ENCODE data around the gene CCDC159. TPM values are rescaled to one million over a fixed set of nuclear protein-coding genes. Genes with fewer than 3 reads are reported as not detected.

CCDC159 gene
- total and polyA plus RNA-seq, 2 donors (not counting 1 experiment from before 2014, with no cell fraction given), result 57.5 to 128 TPM

GRCh38 chr19:11324079-11324661 is 22.1 kb upstream of the CCDC159 start:
- CTCF ChIA-PET, result interaction anchor here (1.1 to 1.6 kb wide), 2 partner anchors 30 to 59 kb away, joined by 3 to 10 read pairs; no protein-coding TSS in a partner anchor
- Histone ChIP-seq H3K79me2 (ENCODE audit: control insufficient read depth, insufficient read depth, low read length) (no peaks in the 10 kb centered on the region), H3K9ac (ENCODE audit: low read length) (no peak overlapping the region), H3K4me1 (ENCODE audit: control insufficient read depth in 2 of 2, insufficient read depth in 2 of 2, low read length in 2 of 2) (peaks cover 31 to 43% of the 10 kb centered on the region in 2 donors), H3K4me2 (replicated peaks; ENCODE audit: low read depth, low read length, poor library complexity, severe bottlenecking) (peak overlapping the region; percentile 72), H3K4me3 (ENCODE audit: control extremely low read depth in 1 of 5, extremely low read depth in 1 of 5, insufficient read depth in 1 of 5, low read depth in 2 of 5, low read length in 4 of 5) (peak overlapping the region in 1 of 5 experiments; percentile 21), H3K27me3 (replicated peaks in 1 of 4; ENCODE audit: control extremely low read depth in 1 of 4, control insufficient read depth in 3 of 4, insufficient read depth in 4 of 4, low read length in 3 of 4) (peaks cover 0 to 5% (median 0%) of the 10 kb centered on the region in 4 experiments), H3K27ac (ENCODE audit: low read length in 2 of 2) (peak overlapping the region in 1 of 2 donors; percentile 61), H2AFZ (ENCODE audit: insufficient read depth, low read depth, low read length, poor library complexity, severe bottlenecking) (peak overlapping the region; percentile 56), H4K20me1 (ENCODE audit: control insufficient read depth, insufficient read depth, low read length, poor library complexity, severe bottlenecking) (no peaks in the 10 kb centered on the region), H3K9me3 (ENCODE audit: control extremely low read depth in 1 of 3, control insufficient read depth in 2 of 3, insufficient read depth in 1 of 3, low read length in 2 of 3) (peaks cover 0 to 5% (median 0%) of the 10 kb centered on the region in 3 donors), H3K36me3 (replicated peaks in 1 of 2; ENCODE audit: control extremely low read depth in 1 of 2, control insufficient read depth in 1 of 2, extremely low read depth in 1 of 2, insufficient read depth in 2 of 2, low read length in 1 of 2) (peaks cover 0 to 1% of the 10 kb centered on the region in 2 experiments)
- 0% methylated on average over 9 of the region's 10 CpGs for WGBS (ENCODE audit: insufficient coverage)
- intact Hi-C loops (cut with micrococcal nuclease), result no loop called here
- DNase-seq (peak; percentile 61), ATAC-seq (ENCODE audit: low read depth) (peak; percentile 57)
- H3K27me3 Mint-ChIP-seq, result no peaks in the 10 kb centered on the region
- POLR2A ChIA-PET, result interaction anchor here (0.6 kb wide), 2 partner anchors 50 to 227 kb away, joined by 3 to 11 read pairs; partner anchors contain the start of gene SWSAP1
- TF ChIP-seq EZH2 (IDR thresholded peaks at IDR 0.05; ENCODE audit: borderline replicate concordance, insufficient read depth, low read depth, low read length, poor library complexity, severe bottlenecking) (no peak), CTCF (IDR thresholded peaks at IDR 0.05) (no peak)
- H3K27ac Mint-ChIP-seq, result peak overlapping the region; percentile 68
- no peaks in the 10 kb centered on the region for H3K9me3 Mint-ChIP-seq (ENCODE audit: insufficient read depth)
- H3K4me1 Mint-ChIP-seq, result peaks cover 38% of the 10 kb centered on the region
- H3K4me3 Mint-ChIP-seq, result peak overlapping the region; percentile 75

Measured in B cell (primary cell).